Measurements from ENCODE around the gene INPP4B.
"Not testable (repeated sequence)": the region's sequence is repeated elsewhere in the genome, so short reads cannot be mapped to it uniquely, and the experiment has no call there.

The INPP4B gene

GRCh38 chr4:142535009-142535408 lies 311.1 kb downstream of the INPP4B start:
- DNase-seq = no peak

- DNase-seq = no peak
Observed at GRCh38 chr4:142532054-142532453, 314.0 kb downstream of the INPP4B start.

- no peak for DNase-seq
Observed at GRCh38 chr4:142530728-142531127, 315.4 kb downstream of the INPP4B start.

- no peak for DNase-seq
Observed at GRCh38 chr4:142528433-142528832, 317.7 kb downstream of the INPP4B start.

GRCh38 chr4:142523111-142523510 lies 323.0 kb downstream of the INPP4B start:
- no peak for DNase-seq

- DNase-seq = no peak
Observed at GRCh38 chr4:142519342-142519741, 326.8 kb downstream of the INPP4B start.

GRCh38 chr4:142516686-142517526 lies 329.2 kb downstream of the INPP4B start:
- DNase-seq = no peak

- no peak for DNase-seq
Observed at GRCh38 chr4:142512161-142512560, 333.9 kb downstream of the INPP4B start.

GRCh38 chr4:142509881-142510280 lies 336.2 kb downstream of the INPP4B start:
- DNase-seq = no peak

GRCh38 chr4:142509381-142509780 lies 336.7 kb downstream of the INPP4B start:
- DNase-seq = not testable (repeated sequence)

- no peak for DNase-seq
Observed at GRCh38 chr4:142500966-142501365, 345.1 kb downstream of the INPP4B start.

- DNase-seq = no peak
Observed at GRCh38 chr4:142497606-142498005, 348.5 kb downstream of the INPP4B start.

- DNase-seq = no peak
Observed at GRCh38 chr4:142493255-142494110, 352.6 kb downstream of the INPP4B start.

- no peak for DNase-seq
Observed at GRCh38 chr4:142485452-142485851, 360.6 kb downstream of the INPP4B start.

- DNase-seq = no peak
Observed at GRCh38 chr4:142480244-142480643, 365.9 kb downstream of the INPP4B start.

- no peak for DNase-seq
Observed at GRCh38 chr4:142475663-142476062, 370.4 kb downstream of the INPP4B start.

GRCh38 chr4:142474398-142475087 lies 371.6 kb downstream of the INPP4B start:
- DNase-seq = no peak

GRCh38 chr4:142473960-142474338 lies 372.2 kb downstream of the INPP4B start:
- no peak for DNase-seq

- no peak for DNase-seq
Observed at GRCh38 chr4:142473218-142473959, 372.7 kb downstream of the INPP4B start.

- DNase-seq = no peak
Observed at GRCh38 chr4:142467088-142467487, 379.0 kb downstream of the INPP4B start.

- no peak for DNase-seq
Observed at GRCh38 chr4:142465526-142465925, 380.6 kb downstream of the INPP4B start.

- no peak for DNase-seq
Observed at GRCh38 chr4:142463206-142463605, 382.9 kb downstream of the INPP4B start.
